HG02885 (cell line): ENCODE results near the gene UNC13C.

ENCODE experiments used
- ATAC-seq: cut with Tn5 transposase; IDR thresholded peaks from one replicate; pipeline ENCODE4 v1.9.1; 2021; ENCODE audit warnings: mild to moderate bottlenecking; ENCODE audit not compliant: unreplicated experiment, poor library complexity

The UNC13C gene

DNA sequence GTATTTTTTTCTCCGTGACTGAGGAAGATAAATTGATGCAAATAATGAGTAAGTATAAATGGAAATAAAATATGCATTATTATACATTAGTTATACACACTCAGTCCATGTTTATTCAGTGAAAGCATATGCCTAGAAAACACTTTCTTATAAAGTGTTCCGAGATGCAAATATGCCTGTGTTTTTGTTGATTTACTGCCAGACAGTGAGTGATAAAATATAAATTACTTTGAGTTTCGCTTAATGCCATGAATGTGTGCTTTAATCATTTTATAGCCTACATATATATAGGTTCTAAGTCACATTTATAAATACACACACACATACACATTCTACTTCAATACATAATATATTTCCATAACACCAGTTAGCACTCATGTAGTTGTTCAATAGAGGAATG, 569.2 kb downstream of the UNC13C start:
- no peak for ATAC-seq

- no peak for ATAC-seq
Observed at GRCh38 chr15:54550954-54551353, 572.7 kb downstream of the UNC13C start.

DNA sequence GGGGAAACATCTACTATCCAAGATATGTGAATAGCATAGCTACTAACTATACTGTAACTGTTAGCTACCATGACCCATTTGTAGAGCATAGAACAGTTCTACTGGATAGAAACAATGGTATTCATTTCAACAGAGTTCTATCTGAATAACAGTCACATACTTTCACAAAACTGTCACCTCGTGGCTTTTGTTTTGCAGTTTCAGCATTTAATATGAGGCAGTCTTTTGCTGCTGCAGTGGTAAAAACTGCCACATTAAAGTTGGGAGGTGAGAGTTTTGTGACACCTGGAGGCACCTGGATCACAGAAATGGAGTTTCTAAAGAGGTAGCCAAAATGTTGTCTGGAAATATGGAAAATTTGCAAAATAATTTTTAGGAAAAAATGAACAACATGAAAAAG, 578.0 kb downstream of the UNC13C start:
- no peak for ATAC-seq

- no peak for ATAC-seq
Observed at GRCh38 chr15:54559405-54560069, 581.3 kb downstream of the UNC13C start.

DNA sequence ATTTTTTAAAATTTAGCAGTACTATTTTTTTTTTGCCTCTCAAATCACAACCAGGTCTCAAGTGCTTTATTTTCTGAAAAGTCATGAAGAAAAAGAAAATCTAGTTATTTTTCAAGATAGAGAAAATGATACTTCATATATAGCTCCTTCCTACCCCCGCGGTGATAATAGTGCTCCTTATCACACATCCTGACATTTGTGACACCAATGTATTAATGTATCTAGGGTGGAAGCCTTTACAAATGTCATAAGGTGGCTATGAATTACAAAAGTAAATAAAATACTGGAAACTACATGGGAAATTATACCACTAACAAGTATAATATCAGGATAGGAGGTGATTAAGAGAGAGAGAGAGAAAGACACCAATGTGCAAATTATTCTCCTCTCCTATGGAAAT, 582.2 kb downstream of the UNC13C start:
- ATAC-seq: no peak

GRCh38 chr15:54564166-54564565, 585.9 kb downstream of the UNC13C start:
- no peak for ATAC-seq

DNA sequence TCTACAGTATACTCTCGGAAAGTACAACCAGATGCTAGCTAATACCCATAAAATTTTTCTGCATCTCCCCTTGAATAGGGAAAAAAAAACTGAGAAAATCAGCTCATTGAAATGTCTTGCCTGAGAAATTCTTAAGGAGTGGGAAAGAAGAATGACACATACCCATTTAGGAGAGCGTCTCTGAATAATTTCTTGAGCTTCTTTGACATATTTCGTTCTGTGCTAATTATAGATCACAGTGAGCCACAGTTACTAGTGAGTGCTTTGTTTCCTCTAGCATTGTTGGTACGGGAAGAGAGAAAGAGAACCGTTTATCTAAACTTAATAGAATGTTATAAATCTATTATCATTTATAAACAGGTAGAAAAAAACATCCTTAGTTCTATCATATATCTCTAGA, 588.4 kb downstream of the UNC13C start:
- ATAC-seq: no peak

DNA sequence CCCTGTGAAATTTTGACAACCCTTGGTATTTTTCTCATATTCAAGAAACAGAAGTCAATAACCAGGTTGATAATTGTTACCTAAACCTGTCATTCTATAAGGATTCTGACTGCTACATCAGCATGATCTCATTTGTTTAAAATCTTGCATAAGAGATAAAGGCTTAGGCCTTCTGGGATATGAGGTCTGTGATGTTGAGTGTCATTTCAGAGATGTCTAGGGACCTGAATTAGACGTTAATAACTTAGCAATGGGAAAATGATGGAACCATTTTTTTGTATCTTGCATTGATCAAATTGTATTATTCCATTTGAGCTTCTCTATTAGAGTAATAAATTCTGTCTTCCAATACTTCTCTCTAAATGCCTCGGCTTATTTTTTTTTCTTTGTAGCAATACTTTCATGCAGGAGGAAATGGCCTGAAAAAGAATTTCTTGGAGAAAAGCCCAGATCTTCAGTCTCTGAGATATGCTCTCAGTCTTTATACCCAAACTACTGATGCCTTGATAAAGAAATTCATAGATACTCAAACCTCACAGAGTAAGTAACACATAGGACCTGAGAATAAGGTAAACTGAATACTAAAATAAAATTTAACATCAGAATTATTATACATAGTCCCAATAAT, 589.3 kb downstream of the UNC13C start:
- ATAC-seq: no peak

DNA sequence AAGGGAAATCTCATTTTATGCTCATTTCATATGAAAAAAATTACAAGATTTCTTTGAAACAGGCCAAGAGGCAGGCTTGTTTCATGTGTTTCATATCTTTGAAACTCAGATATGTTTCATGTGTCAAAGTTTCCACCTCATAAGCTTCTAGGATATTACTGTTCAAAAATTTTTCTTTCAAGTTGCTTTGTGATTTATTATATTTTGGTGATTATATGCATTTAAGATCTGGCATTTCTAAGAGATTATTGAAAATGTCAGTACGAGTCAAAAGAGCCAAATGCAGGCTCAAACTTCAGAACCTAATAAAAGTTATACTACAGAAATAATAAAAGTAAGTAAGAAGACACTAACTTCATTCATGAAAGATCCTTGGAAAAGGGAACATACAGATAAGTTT, 590.1 kb downstream of the UNC13C start:
- ATAC-seq: no peak

DNA sequence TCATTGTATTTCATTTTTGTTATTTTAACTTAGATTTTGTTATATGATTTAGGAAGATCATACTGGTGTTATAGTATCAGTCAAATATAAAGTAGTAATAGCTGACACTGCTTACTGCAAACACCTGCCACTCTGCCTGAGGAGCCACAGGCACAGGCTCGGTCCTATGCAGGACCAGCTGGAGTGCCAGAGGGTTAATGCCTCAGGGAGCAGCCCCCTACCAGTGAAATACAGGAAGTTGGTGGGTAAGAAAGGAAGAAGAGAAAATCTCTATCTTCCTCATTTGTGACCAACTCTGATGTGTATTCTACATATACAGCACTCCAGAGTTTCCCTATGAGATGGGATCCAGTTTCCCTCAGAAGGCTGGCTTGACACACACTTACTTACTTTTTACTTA, 593.3 kb downstream of the UNC13C start:
- no peak for ATAC-seq

DNA sequence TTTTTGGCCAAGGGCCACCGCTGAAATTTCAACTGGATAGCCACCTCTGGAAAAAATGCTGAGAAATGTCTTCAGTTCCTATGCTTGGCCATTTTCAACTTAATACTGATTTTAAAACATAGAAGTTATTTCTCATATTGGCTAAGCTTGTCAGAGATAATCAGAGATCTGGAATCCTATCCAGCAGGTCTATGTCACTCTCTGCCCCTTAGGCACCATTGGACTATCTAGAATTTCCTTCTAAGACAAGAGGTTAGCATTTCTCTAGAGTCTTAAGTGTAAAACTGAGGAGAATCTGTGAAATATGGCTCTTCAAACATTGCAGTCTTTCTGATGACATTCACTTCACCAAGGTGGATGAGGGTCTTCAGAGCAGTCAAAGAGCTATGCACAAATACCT, 597.3 kb downstream of the UNC13C start:
- no peak for ATAC-seq

DNA sequence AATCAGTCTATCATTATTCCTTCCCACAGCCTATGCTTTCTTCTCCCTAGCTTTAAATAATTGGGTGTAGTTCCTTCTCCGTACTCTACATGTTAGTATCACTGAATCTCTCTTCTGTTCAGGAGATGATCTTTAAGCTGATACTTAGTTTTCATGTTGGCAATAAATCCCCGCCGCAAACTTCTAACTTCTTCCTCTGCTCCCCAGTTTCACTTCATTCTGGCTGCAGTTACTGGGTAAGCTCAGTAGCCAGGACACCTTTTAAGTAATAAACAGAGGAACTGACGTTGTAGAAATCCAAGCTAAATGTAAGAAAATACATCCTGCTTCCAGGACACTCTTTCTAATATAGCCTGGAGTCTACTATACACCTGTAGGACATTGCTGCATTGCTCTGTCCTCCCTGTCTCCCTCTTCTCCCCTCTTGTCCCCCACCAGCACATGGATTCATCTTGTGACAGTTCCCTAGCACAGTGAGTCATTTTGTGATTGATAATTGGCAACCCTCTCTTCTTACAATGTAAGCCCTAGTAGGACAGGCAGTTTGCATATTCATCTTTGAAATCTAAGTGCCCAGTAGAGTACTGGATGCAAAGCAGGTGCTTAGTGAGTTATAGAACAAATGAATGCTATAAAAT, 598.2 kb downstream of the UNC13C start:
- no peak for ATAC-seq

- ATAC-seq: no peak
Observed at GRCh38 chr15:54577476-54578250, 599.4 kb downstream of the UNC13C start.

DNA sequence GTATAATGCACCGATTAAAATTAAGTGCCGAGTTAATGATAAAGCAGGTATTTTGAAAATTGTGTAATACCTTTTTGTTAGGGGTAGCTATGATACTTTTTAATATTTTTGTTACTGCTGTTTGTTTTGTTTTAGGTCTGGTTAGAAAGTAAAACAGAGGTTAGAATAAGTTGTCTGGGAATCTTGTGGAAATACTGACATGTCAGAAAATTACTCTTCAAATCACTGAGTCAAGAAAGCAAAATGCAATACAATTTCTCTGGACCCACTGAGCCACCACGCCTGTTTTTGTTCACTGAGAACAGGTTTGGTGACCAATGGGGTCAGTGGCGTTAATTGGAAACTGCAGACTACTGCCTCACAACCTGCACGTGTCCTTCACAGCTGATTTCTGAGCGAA, 601.6 kb downstream of the UNC13C start:
- ATAC-seq: no peak

- ATAC-seq: no peak
Observed at GRCh38 chr15:54580643-54581042, 602.4 kb downstream of the UNC13C start.

GRCh38 chr15:54582863-54583643, 604.8 kb downstream of the UNC13C start:
- ATAC-seq: peak; percentile 80

- ATAC-seq: no peak
Observed at GRCh38 chr15:54585063-54585462, 606.8 kb downstream of the UNC13C start.

GRCh38 chr15:54594115-54594514, 615.9 kb downstream of the UNC13C start:
- ATAC-seq: no peak

DNA sequence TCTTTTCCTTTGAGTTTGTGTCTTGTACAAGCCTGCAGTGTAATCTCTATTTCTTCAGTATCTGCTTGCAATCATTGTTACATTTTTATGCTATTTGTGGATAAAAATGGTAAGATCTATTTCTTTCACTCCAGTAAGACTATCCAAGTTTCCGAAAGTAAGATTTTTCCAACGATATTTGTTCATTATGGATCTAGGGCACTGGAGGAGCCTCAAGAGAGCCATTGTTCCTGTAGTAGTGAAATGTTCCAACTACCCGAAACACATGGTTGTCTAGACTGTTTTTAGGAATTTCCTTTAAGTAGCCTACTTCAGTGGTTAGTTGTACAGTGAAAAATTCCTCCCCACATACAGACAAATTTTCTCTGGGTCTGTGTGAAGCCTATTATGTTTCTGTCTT, 621.1 kb downstream of the UNC13C start:
- no peak for ATAC-seq

DNA sequence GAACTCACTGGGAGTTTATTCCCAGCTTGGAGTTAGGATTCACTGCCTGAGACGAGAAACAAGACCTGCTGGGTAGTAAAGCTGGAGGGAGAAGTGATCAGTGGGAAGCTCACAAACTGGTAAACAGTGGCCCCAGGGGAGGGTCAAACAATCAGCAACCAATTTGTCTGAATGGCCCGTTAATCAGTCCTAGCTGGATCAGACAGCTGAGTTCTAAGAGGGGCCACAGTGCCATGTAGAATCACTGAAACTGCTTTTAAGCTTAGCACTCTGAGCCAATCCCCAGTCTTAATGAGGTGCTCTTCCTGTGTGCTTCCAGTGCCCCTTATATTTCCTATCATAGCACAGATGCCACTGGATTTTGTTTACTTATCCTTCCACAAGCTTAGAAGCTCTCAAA, 626.8 kb downstream of the UNC13C start:
- ATAC-seq: no peak
